ENCODE measurements around the gene RNF7. TPM values are rescaled to one million over a fixed set of nuclear protein-coding genes. Genes with fewer than 3 reads are reported as not detected.
A peak's percentile ranks its signal among the peaks of the same experiment; 100 is the strongest.

The RNF7 gene
- total and polyA plus RNA-seq, 2 of the 8 experiments (the other 6 are each of a cell fraction or from before 2014, with no cell fraction given): 78.4 to 113 TPM

DNA sequence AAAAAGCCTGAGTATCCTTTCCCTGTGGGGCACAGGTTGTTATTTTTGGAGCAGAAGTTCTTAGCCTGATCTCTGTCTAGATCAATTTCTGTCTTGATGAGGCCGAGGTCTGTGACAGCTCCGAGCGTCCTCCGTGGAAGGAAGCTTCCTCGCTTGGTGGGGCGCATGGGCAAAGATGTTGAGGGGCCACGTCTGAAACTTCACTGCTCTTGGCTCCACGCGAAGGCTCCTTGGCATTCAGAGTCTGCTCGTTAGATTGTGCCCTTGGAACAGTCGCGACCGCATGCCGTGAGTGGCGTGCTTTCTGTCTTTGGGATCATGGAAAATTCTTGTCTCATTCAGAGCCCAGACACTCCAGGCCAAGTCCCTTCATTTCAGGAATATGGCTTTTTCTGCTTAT, 38.8 kb downstream of the RNF7 start:
- Histone ChIP-seq H3K9ac (replicated peaks in 1 of 4; ENCODE audit: extremely low read depth in 1 of 4, low read depth in 3 of 4, low read length in 3 of 4) (no peak overlapping the region), H3K23me2 (ENCODE audit: low read depth, low read length) (no peaks in the 10 kb centered on the region), H3K56ac (replicated peaks; ENCODE audit: insufficient read length, low read depth, low read length) (no peak overlapping the region), H3K23ac (ENCODE audit: insufficient read length) (no peak overlapping the region), H3K4me1 (replicated peaks in 1 of 4; ENCODE audit: control insufficient read depth in 3 of 4, insufficient read depth in 4 of 4, low read length in 3 of 4) (no peaks in the 10 kb centered on the region), H3K4me3 (ENCODE audit: extremely low read depth in 1 of 4, insufficient read depth in 2 of 4, low read depth in 3 of 4, low read length in 4 of 4) (no peak overlapping the region), H3K79me2 (ENCODE audit: control insufficient read depth in 1 of 2, insufficient read depth in 2 of 2, low read length in 2 of 2) (no peaks in the 10 kb centered on the region), H2BK5ac (ENCODE audit: low read depth, low read length) (no peak overlapping the region), H2BK20ac (ENCODE audit: low read length) (no peak overlapping the region), H3K9me3 (ENCODE audit: insufficient read depth in 2 of 2, low read depth in 1 of 2, low read length in 1 of 2) (no peaks in the 10 kb centered on the region), H3K4me2 (ENCODE audit: insufficient read depth in 1 of 2, low read depth in 2 of 2, low read length in 2 of 2) (no peak overlapping the region), H4K8ac (ENCODE audit: extremely low read depth, insufficient read depth, low read length) (no peak overlapping the region), H3K36me3 (ENCODE audit: control insufficient read depth in 2 of 4, insufficient read depth in 4 of 4, low read length in 3 of 4) (no peaks in the 10 kb centered on the region), H2AK5ac (ENCODE audit: low read depth, low read length) (no peak overlapping the region), H3K14ac (ENCODE audit: insufficient read length) (no peak overlapping the region), H3K27ac (ENCODE audit: low read depth, low read length) (no peak overlapping the region), H4K5ac (ENCODE audit: insufficient read length, low read depth, low read length) (no peak overlapping the region), H3K27me3 (replicated peaks in 1 of 4; ENCODE audit: control insufficient read depth in 3 of 4, extremely low read depth in 1 of 4, insufficient read depth in 3 of 4, low read length in 3 of 4) (no peaks in the 10 kb centered on the region), H3K79me1 (ENCODE audit: low read depth, low read length) (no peaks in the 10 kb centered on the region), H2BK12ac (ENCODE audit: low read depth, low read length) (no peak overlapping the region), H3K18ac (ENCODE audit: extremely low read depth, low read length) (no peak overlapping the region), H4K20me1 (replicated peaks in 1 of 2; ENCODE audit: control insufficient read depth in 1 of 2, insufficient read depth in 2 of 2, low read length in 2 of 2) (peaks cover 0 to 2% of the 10 kb centered on the region in 2 experiments), H2AFZ (ENCODE audit: low read length) (0 out of 2 replicates have a peak overlapping the region, but pooled peaks have one; percentile 49), H4K91ac (replicated peaks; ENCODE audit: insufficient read length, low read length) (no peak overlapping the region), H2BK15ac (ENCODE audit: low read length) (no peak overlapping the region), H3K4ac (replicated peaks; ENCODE audit: insufficient read length, low read depth, low read length) (no peak overlapping the region), H2BK120ac (replicated peaks; ENCODE audit: low read depth, low read length) (no peak overlapping the region)
- WGBS, 2 experiments (ENCODE audit: extremely low coverage in 1 of 2, insufficient coverage in 1 of 2, insufficient read length in 1 of 2, insufficient replicate concordance in 2 of 2, low coverage in 1 of 2, low lambda C conversion rate in 2 of 2, missing lambda C conversion rate in 1 of 2): 91% methylated on average over 15 of the region's 15 CpGs; no CpG with 5 or more reads in 1 of the 2 experiments
- ChIA-PET POLR2A (ENCODE audit: partially characterized antibody) (no interaction called here), CTCF (ENCODE audit: partially characterized antibody) (interaction anchor here (0.8 to 2.0 kb wide), 4 partner anchors 16 to 138 kb away, joined by 3 to 4 read pairs (median 3); partner anchors contain the start of gene RNF7)
- TF ChIP-seq PHF8 (conservative IDR thresholded peaks at IDR 0.05; ENCODE audit: low read depth, low read length) (no peak), RBBP5 (IDR thresholded peaks at IDR 0.05; ENCODE audit: borderline replicate concordance, low read depth, low read length) (no peak), HDAC6 (IDR thresholded peaks at IDR 0.05; ENCODE audit: low read depth, low read length) (no peak), YY1 (IDR thresholded peaks at IDR 0.05; ENCODE audit: low read depth, low read length) (no peak), CBX8 (IDR thresholded peaks at IDR 0.05; ENCODE audit: borderline replicate concordance, low read depth, low read length) (no peak)
- TF ChIP-seq, protein P1, sequence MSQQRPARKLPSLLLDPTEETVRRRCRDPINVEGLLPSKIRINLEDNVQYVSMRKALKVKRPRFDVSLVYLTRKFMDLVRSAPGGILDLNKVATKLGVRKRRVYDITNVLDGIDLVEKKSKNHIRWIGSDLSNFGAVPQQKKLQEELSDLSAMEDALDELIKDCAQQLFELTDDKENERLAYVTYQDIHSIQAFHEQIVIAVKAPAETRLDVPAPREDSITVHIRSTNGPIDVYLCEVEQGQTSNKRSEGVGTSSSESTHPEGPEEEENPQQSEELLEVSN (IDR thresholded peaks at IDR 0.05): no peak
- FAIRE-seq (no peak), DNase-seq (ENCODE audit: low read depth in 1 of 2, low spot score in 2 of 2) (no peak)
